ENCODE measurements around the gene LCN15.

LCN15 gene

GRCh38 chr9:136725612-136726011, 38.7 kb downstream of the LCN15 start:
- no peak for TF ChIP-seq CTCF (IDR thresholded peaks at IDR 0.05; ENCODE audit: insufficient read depth, missing control alignments)
- DNase-seq (ENCODE audit: insufficient read length, low spot score) = no peak
- FAIRE-seq = no peak

GRCh38 chr9:136724772-136725171, 39.5 kb downstream of the LCN15 start:
- no peak for TF ChIP-seq CTCF (IDR thresholded peaks at IDR 0.05; ENCODE audit: insufficient read depth, missing control alignments)
- FAIRE-seq = no peak

DNA sequence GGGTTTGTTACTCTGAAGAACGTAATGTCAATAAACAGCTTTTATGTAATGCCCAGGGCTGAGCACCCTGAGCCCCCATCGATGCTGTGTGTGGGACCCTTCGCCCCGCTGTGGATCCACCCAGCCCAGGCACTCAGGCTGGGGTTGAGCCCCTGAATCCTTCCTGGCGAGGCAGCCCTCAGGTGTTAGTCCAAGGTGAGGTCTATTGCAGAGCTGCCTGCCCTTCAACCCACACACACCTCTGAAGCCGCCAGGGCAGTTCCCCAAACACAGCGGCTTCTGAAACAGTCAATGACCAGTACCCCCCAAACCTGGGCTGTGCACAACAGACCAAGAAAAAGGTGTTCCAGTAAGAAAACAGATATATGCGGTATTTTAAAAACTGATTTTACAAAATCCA, 40.3 kb downstream of the LCN15 start:
- FAIRE-seq = no peak
- no peak for TF ChIP-seq CTCF (IDR thresholded peaks at IDR 0.05; ENCODE audit: insufficient read depth, missing control alignments)
- DNase-seq (ENCODE audit: insufficient read length, low spot score) = no peak

More at GRCh38 chr9:136724772-136725171, 39.5 kb downstream of the LCN15 start:
- DNase-seq (ENCODE audit: insufficient read length, low spot score) = no peak

- no peak for DNase-seq (ENCODE audit: insufficient read length, low spot score)
These were observed 40.8 kb downstream of the LCN15 start for GRCh38 chr9:136723362-136723976.

GRCh38 chr9:136722969-136723356, 41.4 kb downstream of the LCN15 start:
- TF ChIP-seq CTCF (IDR thresholded peaks at IDR 0.05; ENCODE audit: insufficient read depth, missing control alignments) = no peak
- FAIRE-seq (no peak), DNase-seq (ENCODE audit: insufficient read length, low spot score) (no peak)

More at GRCh38 chr9:136723362-136723976, 40.8 kb downstream of the LCN15 start:
- no peak for TF ChIP-seq CTCF (IDR thresholded peaks at IDR 0.05; ENCODE audit: insufficient read depth, missing control alignments)
- no peak for FAIRE-seq

DNA sequence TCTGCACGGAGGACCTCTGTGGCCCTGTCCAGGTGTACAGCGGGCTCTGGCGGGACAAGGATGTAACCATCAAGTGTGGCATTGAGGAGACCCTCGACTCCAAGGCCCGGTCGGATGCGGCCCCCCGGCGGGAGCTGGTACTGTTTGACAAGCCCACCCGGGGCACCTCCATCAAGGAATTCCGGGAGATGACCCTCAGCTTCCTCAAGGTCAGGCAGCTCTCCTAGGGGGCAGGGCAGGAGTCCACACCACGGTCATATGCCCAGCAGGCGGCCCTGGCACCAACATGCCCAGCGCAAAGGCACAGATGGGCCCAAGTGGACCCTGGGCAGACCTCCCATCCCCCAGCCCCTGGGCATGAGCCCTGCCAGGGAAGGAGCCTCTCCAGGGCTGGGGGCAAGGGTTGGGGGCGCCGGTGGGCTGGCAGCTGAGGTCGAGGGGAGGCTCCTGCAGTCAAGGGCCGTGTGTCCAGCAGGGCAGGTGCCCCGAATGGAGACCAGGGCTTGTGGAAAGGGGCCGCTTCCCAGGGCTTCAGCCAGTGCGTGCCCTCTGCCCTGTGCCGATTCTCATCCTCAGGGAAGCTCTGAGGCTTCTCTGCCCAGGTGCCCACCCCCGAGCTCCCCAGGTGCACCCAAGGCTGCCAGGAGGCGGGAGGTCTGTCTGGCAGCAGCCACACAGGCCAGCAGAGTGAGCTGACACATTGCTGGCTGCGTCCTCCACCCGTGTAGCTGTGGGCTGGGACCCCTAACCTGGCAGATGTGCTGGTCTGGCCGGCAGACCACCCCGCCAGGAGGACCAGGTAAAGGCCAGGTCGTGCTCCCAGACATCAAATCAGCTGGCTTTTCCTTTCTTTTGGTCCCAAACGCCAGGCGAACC, 42.0 kb downstream of the LCN15 start:
- no peak for TF ChIP-seq CTCF (IDR thresholded peaks at IDR 0.05; ENCODE audit: insufficient read depth, missing control alignments)
- no peak for DNase-seq (ENCODE audit: insufficient read length, low spot score)
- no peak for FAIRE-seq
